SK-N-SH (cell line): ENCODE results near the gene GPX2. TPM values are rescaled to one million over a fixed set of nuclear protein-coding genes. Genes with fewer than 3 reads are reported as not detected.

ENCODE experiments used
- CTCF ChIA-PET: fragments of 300-600, 350-600 bp; formaldehyde crosslinking; extraction: SDS; loops from one replicate; lab custom pipeline; 2021; lab: Yijun Ruan, JAX
- POLR2A ChIA-PET: fragments of 350-600 bp; sonication (Branson Sonifier 250); formaldehyde crosslinking; extraction: SDS; loops from one replicate; lab custom pipeline; 2020; ENCODE audit warnings: antibody characterized with exemption, inconsistent platforms; lab: Yijun Ruan, JAX
- DNase-seq: peaks from one replicate; pipeline ENCODE4 v3.0.0; 2012
- H2AFZ ChIP-seq: fragments of 200-600 bp; sonication (generic); 2 replicates; pipeline ENCODE4 v1.8.1; 2016; ENCODE audit warnings: antibody characterized with exemption, mild to moderate bottlenecking, low read depth
- H3F3A ChIP-seq: fragments of 200-600 bp; sonication (generic); replicated peaks from 2 replicates; pipeline ENCODE3; 2016; ENCODE audit warnings: antibody characterized with exemption, mild to moderate bottlenecking; ENCODE audit not compliant: insufficient read depth
- H3K27ac ChIP-seq, 2 experiments: fragments of 200-500 bp in 1 of 2; fragments of 200-600 bp in 1 of 2; sonication (Bioruptor generic) in 1 of 2; sonication (generic), shearing (Covaris generic) in 1 of 2; 2 replicates each; pipeline versions ENCODE4 v1.5.1 to v1.6.1; 2014 to 2016; ENCODE audit warnings: low read depth in 2 of 2, inconsistent platforms in 1 of 2, low read length in 1 of 2, mild to moderate bottlenecking in 1 of 2, mixed read lengths in 1 of 2
- H3K27me3 ChIP-seq: fragments of 200-600 bp; sonication (generic), shearing (Covaris generic); 2 replicates; pipeline ENCODE4 v1.6.1; 2016; ENCODE audit warnings: mixed run types; ENCODE audit not compliant: insufficient read depth
- H3K36me3 ChIP-seq, 2 experiments: fragments of 200-500 bp in 1 of 2; fragments of 200-600 bp in 1 of 2; sonication (Bioruptor generic) in 1 of 2; sonication (generic) in 1 of 2; replicated peaks in 1 of 2; 2 replicates each; pipeline versions ENCODE3 to v1.5.1; 2014 to 2016; ENCODE audit warnings: low read length in 1 of 2, mild to moderate bottlenecking in 1 of 2; ENCODE audit not compliant: insufficient read depth in 2 of 2, control insufficient read depth in 1 of 2
- H3K4me1 ChIP-seq, 2 experiments: fragments of 200-500 bp in 1 of 2; fragments of 200-600 bp in 1 of 2; sonication (Bioruptor generic) in 1 of 2; sonication (generic), shearing (Covaris generic) in 1 of 2; 2 replicates each; pipeline versions ENCODE4 v1.5.1 to v1.6.1; 2014 to 2016; ENCODE audit warnings: low read depth in 1 of 2, low read length in 1 of 2, mixed run types in 1 of 2; ENCODE audit not compliant: insufficient read depth in 2 of 2, control insufficient read depth in 1 of 2
- H3K4me2 ChIP-seq: fragments of 200-600 bp; sonication (generic), shearing (Covaris generic); 2 replicates; pipeline ENCODE4 v1.6.1; 2017; ENCODE audit warnings: mixed run types
- H3K4me3 ChIP-seq, 2 experiments: fragments of 200-500 bp in 1 of 2; fragments of 200-600 bp in 1 of 2; sonication (Bioruptor generic) in 1 of 2; sonication (generic), shearing (Covaris generic) in 1 of 2; 2 replicates each; pipeline versions ENCODE4 v1.5.1 to v1.8.1; 2014 to 2016; ENCODE audit warnings: low read depth in 2 of 2, inconsistent platforms in 1 of 2, low read length in 1 of 2, mild to moderate bottlenecking in 1 of 2, mixed read lengths in 1 of 2, moderate library complexity in 1 of 2
- H3K79me2 ChIP-seq: fragments of 200-600 bp; sonication (generic); 2 replicates; pipeline ENCODE4 v1.8.1; 2017; ENCODE audit warnings: mild to moderate bottlenecking; ENCODE audit not compliant: insufficient read depth
- H3K9ac ChIP-seq: fragments of 200-600 bp; sonication (generic); 2 replicates; pipeline ENCODE4 v1.6.1; 2017; ENCODE audit warnings: mixed run types
- H3K9me2 ChIP-seq: fragments of 200-600 bp; sonication (generic); 2 replicates; pipeline ENCODE4 v1.6.1; 2017; ENCODE audit warnings: mixed run types
- H3K9me3 ChIP-seq: fragments of 200-600 bp; sonication (generic); 2 replicates; pipeline ENCODE4 v1.6.1; 2017; ENCODE audit warnings: mixed run types, mild to moderate bottlenecking, moderate library complexity
- H4K20me1 ChIP-seq: fragments of 200-600 bp; sonication (generic); 2 replicates; pipeline ENCODE4 v1.6.1; 2017; ENCODE audit warnings: mild to moderate bottlenecking, mixed run types; ENCODE audit not compliant: insufficient read depth
- EP300 ChIP-seq, 2 experiments: IDR thresholded peaks; 2 replicates each; pipeline versions ENCODE4 v1.4.0 to v1.6.1; 2012; ENCODE audit warnings: borderline replicate concordance in 1 of 2, low read depth in 1 of 2, low read length in 1 of 2
- FOSL2 ChIP-seq: IDR thresholded peaks from 2 replicates; pipeline ENCODE4 v1.4.0; 2012; ENCODE audit warnings: low read depth, mild to moderate bottlenecking, moderate library complexity, borderline replicate concordance
- MEF2A ChIP-seq: IDR thresholded peaks from 2 replicates; pipeline ENCODE4 v1.4.0; 2012; ENCODE audit warnings: low read depth, borderline replicate concordance
- REST ChIP-seq: IDR thresholded peaks from 2 replicates; pipeline ENCODE4 v1.6.1; 2012; ENCODE audit warnings: mild to moderate bottlenecking, low read depth, low read length, moderate library complexity
- RXRA ChIP-seq: IDR thresholded peaks from 2 replicates; pipeline ENCODE4 v1.4.0; 2012; ENCODE audit warnings: low read depth, mild to moderate bottlenecking, borderline replicate concordance
- SIN3A ChIP-seq: IDR thresholded peaks from 2 replicates; pipeline ENCODE4 v1.6.1; 2012; ENCODE audit warnings: low read depth, mild to moderate bottlenecking, low read length, moderate library complexity, borderline replicate concordance
- TAF1 ChIP-seq: IDR thresholded peaks from 2 replicates; pipeline ENCODE4 v1.6.1; 2012; ENCODE audit warnings: low read depth, mild to moderate bottlenecking, low read length, moderate library complexity, borderline replicate concordance
- TCF12 ChIP-seq: IDR thresholded peaks from 2 replicates; pipeline ENCODE4 v1.4.0; 2012
- TEAD4 ChIP-seq: IDR thresholded peaks from 2 replicates; pipeline ENCODE4 v1.4.0; 2012; ENCODE audit warnings: mild to moderate bottlenecking, borderline replicate concordance; ENCODE audit not compliant: insufficient read depth
- USF1 ChIP-seq: IDR thresholded peaks from 2 replicates; pipeline ENCODE4 v1.4.0; 2012; ENCODE audit warnings: low read depth, borderline replicate concordance
- ZBTB33 ChIP-seq: IDR thresholded peaks from 2 replicates; pipeline ENCODE4 v1.4.0; 2012; ENCODE audit warnings: low read depth, borderline replicate concordance
- WGBS: methylation state at CpG from one replicate; pipeline ENCODE4 v1.1.6; 2017; ENCODE audit warnings: low lambda C conversion rate; 5-methylcytosine and 5-hydroxymethylcytosine counted together
- polyA plus RNA-seq, 3 experiments: library from polyadenylated mRNA; depleted of rRNA; stranded (reverse); fragments of >200 nt; gene quantifications; 2 replicates each; pipeline ENCODE4 v1.2.3, GENCODE V29; 2012
- TF ChIP-seq, protein P1 (sequence below): IDR thresholded peaks from 2 replicates; pipeline ENCODE4 v1.4.0; 2012; ENCODE audit warnings: low read depth

Gene GPX2
- polyA plus RNA-seq, 1 of the 3 experiments (the other 2 are of a cell fraction) = not detected

DNA sequence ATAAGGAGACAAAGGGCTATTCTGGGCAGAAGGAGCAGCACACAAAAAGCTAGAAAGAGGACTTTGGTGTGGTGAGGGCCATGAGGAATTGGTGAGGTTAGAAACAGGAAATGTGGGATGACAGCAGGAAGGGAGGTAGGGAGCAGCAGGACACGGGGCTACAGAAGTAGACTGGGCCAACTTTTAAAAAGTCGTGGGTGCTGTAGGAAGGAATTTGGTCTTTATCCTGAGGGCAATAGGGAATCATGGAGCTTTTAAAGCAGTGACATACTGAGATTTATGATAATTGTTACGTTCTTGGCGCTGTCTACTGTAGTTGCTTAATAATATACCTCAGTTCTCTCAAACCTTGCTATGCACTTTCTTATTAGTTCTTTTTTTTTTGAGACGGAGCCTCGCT is 36.5 kb downstream of the GPX2 start:
- Histone ChIP-seq H3K27ac (no peak overlapping the region), H3K79me2 (no peaks in the 10 kb centered on the region), H4K20me1 (no peaks in the 10 kb centered on the region), H3K4me3 (no peak overlapping the region), H3K9me2 (no peaks in the 10 kb centered on the region), H2AFZ (peak overlapping the region; percentile 60; the same call in 1 of the 2 replicates), H3K4me1 (peaks cover 0 to 2% of the 10 kb centered on the region in 2 experiments; a peak in 1 of 4 replicates), H3K27me3 (no peaks in the 10 kb centered on the region), H3K9ac (no peak overlapping the region), H3F3A (no peaks in the 10 kb centered on the region), H3K36me3 (no peaks in the 10 kb centered on the region), H3K4me2 (no peak overlapping the region), H3K9me3 (no peaks in the 10 kb centered on the region)
- no peak for DNase-seq
- ChIA-PET CTCF (interaction anchor here (0.7 to 1.4 kb wide), 6 partner anchors 14 to 142 kb away, joined by 3 to 6 read pairs (median 3); no protein-coding TSS in a partner anchor), POLR2A (no interaction called here)
- 56% methylated on average over 6 of the region's 6 CpGs for WGBS
- TF ChIP-seq EP300 (IDR thresholded peaks at IDR 0.05; ENCODE audit: borderline replicate concordance in 1 of 2, low read depth in 1 of 2, low read length in 1 of 2) (no peak), TCF12 (peak; percentile 16; the same call in 1 of the 2 replicates)

DNA sequence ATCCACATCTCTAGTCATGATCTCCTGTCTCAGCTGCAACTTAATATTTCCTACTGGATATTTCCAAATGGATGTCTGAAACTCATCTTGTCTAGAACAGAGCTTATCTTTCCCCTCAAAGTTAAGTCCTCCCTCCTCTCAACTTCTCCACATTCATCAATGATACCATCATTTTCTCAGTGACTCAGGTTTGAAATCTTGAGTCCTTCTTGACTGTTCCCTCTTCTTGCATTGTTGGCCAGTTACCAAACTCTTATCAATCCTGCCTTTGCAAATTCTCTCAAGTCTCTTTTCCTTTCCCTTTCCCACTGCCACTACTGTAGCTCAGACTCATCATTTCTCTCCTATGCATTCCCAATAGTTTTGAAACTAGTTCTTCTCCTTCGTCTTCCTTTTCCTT is 42.6 kb downstream of the GPX2 start:
- no peaks in the 10 kb centered on the region for H3K9me2 ChIP-seq
- no peak overlapping the region for H3K27ac ChIP-seq
- no peak overlapping the region for H3K4me2 ChIP-seq
- DNase-seq = no peak
- TF ChIP-seq USF1 (no peak), MEF2A (no peak), REST (no peak), EP300 (IDR thresholded peaks at IDR 0.05; ENCODE audit: borderline replicate concordance in 1 of 2, low read depth in 1 of 2, low read length in 1 of 2) (no peak), TAF1 (no peak), TEAD4 (no peak), RXRA (no peak), SIN3A (no peak), FOSL2 (no peak), ZBTB33 (no peak)
- TF ChIP-seq, protein P1, sequence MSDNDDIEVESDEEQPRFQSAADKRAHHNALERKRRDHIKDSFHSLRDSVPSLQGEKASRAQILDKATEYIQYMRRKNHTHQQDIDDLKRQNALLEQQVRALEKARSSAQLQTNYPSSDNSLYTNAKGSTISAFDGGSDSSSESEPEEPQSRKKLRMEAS = no peak
- H2AFZ ChIP-seq = no peak overlapping the region
- H4K20me1 ChIP-seq = no peaks in the 10 kb centered on the region
- H3K9me3 ChIP-seq = no peaks in the 10 kb centered on the region
- no peaks in the 10 kb centered on the region for H3K36me3 ChIP-seq
- ChIA-PET POLR2A (no interaction called here), CTCF (interaction anchor here (0.7 to 6.2 kb wide), 8 partner anchors 9 to 140 kb away, joined by 3 to 46 read pairs (median 8); partner anchors contain the start of gene FNTB)
- no peaks in the 10 kb centered on the region for H3K4me1 ChIP-seq
- no peak overlapping the region for H3K9ac ChIP-seq
- H3K27me3 ChIP-seq = no peaks in the 10 kb centered on the region
- no peaks in the 10 kb centered on the region for H3F3A ChIP-seq
- no peak overlapping the region for H3K4me3 ChIP-seq
- no peaks in the 10 kb centered on the region for H3K79me2 ChIP-seq
- 74% methylated on average over 1 of the region's 1 CpG for WGBS
